Glutamatergic neuron (in vitro differentiated cells): ENCODE results near the gene RALGAPB. TPM values are rescaled to one million over a fixed set of nuclear protein-coding genes. Genes with fewer than 3 reads are reported as not detected.

ENCODE experiments used
- DNase-seq: peaks from one replicate; pipeline ENCODE4 v3.0.0; 2022
- H3K27ac Mint-ChIP-seq: one replicate; pipeline ENCODE4 v1.8.0; 2020; ENCODE audit warnings: mild to moderate bottlenecking, mixed read lengths, inconsistent platforms; ENCODE audit not compliant: unreplicated experiment
- H3K27me3 Mint-ChIP-seq: one replicate; pipeline ENCODE4 v1.8.0; 2020; ENCODE audit warnings: mild to moderate bottlenecking, moderate library complexity, mixed read lengths, inconsistent platforms; ENCODE audit not compliant: unreplicated experiment
- H3K36me3 Mint-ChIP-seq: one replicate; pipeline ENCODE4 v1.8.0; 2020; ENCODE audit warnings: mild to moderate bottlenecking, mixed read lengths, inconsistent platforms; ENCODE audit not compliant: unreplicated experiment
- H3K4me1 Mint-ChIP-seq: one replicate; pipeline ENCODE4 v1.8.0; 2020; ENCODE audit warnings: mild to moderate bottlenecking, low read depth, mixed read lengths, inconsistent platforms; ENCODE audit not compliant: unreplicated experiment
- H3K4me3 Mint-ChIP-seq: one replicate; pipeline ENCODE4 v1.8.0; 2020; ENCODE audit warnings: mild to moderate bottlenecking, mixed read lengths, inconsistent platforms; ENCODE audit not compliant: unreplicated experiment
- H3K9me3 Mint-ChIP-seq: one replicate; pipeline ENCODE4 v1.8.0; 2020; ENCODE audit warnings: mild to moderate bottlenecking, moderate library complexity, mixed read lengths, inconsistent platforms; ENCODE audit not compliant: unreplicated experiment
- total RNA-seq: library from RNA; stranded (reverse); fragmentation: NEBNext Ultra II Directional; extraction: Animal tissue kit (Norgen Biotek cat#: 25700); gene quantifications from one replicate; pipeline ENCODE4 v1.2.1, GENCODE V29; 2021; ENCODE audit not compliant: unreplicated experiment
- TF ChIP-seq, protein P1 (sequence below): fragments of 200-600 bp; sonication (generic); IDR thresholded peaks from one replicate; pipeline ENCODE4 v1.5.0; 2021; ENCODE audit not compliant: partially characterized antibody, unreplicated experiment

Gene RALGAPB
- total RNA-seq, 1 donor from 2014 or later: 54.6 TPM

DNA sequence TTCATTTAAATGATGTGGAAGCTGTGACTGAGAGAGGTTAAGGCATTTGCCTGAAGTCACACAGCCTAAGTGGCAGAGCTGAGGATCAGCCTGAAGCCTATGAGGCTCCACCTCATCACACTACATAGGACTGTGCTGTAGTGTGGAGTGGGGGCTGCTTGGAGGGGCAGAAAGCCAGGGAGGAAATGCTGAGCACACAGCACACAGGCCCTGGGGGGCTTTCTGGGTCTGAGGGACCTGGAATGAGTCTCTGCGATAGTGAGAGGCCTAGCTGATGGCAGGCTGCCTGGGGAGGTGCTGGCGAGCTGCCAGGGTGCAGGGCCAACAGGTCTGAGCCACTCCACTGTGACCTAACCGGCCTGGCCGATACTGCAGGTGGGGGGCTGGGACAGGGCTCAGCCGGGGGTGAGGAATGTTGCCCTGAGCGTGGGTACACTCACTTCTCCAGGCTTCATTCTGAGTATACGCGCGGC lies 126.8 kb downstream of the RALGAPB start:
- Mint-ChIP-seq H3K36me3 (peaks cover 10% of the 10 kb centered on the region), H3K4me3 (no peak overlapping the region), H3K4me1 (no peaks in the 10 kb centered on the region), H3K27me3 (peaks cover 15% of the 10 kb centered on the region), H3K9me3 (no peaks in the 10 kb centered on the region), H3K27ac (no peak overlapping the region)
- DNase-seq: no peak
- TF ChIP-seq, protein P1, sequence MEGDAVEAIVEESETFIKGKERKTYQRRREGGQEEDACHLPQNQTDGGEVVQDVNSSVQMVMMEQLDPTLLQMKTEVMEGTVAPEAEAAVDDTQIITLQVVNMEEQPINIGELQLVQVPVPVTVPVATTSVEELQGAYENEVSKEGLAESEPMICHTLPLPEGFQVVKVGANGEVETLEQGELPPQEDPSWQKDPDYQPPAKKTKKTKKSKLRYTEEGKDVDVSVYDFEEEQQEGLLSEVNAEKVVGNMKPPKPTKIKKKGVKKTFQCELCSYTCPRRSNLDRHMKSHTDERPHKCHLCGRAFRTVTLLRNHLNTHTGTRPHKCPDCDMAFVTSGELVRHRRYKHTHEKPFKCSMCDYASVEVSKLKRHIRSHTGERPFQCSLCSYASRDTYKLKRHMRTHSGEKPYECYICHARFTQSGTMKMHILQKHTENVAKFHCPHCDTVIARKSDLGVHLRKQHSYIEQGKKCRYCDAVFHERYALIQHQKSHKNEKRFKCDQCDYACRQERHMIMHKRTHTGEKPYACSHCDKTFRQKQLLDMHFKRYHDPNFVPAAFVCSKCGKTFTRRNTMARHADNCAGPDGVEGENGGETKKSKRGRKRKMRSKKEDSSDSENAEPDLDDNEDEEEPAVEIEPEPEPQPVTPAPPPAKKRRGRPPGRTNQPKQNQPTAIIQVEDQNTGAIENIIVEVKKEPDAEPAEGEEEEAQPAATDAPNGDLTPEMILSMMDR: no peak

DNA sequence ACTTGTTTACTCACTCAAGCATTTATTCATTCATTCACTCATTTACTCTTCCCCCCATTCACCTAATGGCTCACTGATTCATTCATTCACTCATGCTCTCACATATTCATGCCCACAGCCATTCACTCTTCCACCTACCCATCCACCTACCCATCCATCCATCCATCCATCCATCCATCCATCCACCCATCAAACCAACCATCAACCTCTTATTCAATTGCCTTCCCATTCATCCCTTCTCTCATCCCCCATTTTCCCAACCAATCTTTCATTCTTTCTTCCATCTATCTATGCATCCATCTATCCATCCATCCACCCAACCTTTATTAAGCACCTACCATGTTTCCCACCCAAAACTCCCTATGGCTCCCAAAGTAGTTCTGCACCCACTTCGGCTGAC lies 127.4 kb downstream of the RALGAPB start:
- Mint-ChIP-seq H3K27me3 (peaks cover 15% of the 10 kb centered on the region), H3K4me3 (no peak overlapping the region), H3K4me1 (no peaks in the 10 kb centered on the region), H3K36me3 (peaks cover 10% of the 10 kb centered on the region), H3K9me3 (no peaks in the 10 kb centered on the region), H3K27ac (no peak overlapping the region)
- TF ChIP-seq, protein P1: no peak
- no peak for DNase-seq

DNA sequence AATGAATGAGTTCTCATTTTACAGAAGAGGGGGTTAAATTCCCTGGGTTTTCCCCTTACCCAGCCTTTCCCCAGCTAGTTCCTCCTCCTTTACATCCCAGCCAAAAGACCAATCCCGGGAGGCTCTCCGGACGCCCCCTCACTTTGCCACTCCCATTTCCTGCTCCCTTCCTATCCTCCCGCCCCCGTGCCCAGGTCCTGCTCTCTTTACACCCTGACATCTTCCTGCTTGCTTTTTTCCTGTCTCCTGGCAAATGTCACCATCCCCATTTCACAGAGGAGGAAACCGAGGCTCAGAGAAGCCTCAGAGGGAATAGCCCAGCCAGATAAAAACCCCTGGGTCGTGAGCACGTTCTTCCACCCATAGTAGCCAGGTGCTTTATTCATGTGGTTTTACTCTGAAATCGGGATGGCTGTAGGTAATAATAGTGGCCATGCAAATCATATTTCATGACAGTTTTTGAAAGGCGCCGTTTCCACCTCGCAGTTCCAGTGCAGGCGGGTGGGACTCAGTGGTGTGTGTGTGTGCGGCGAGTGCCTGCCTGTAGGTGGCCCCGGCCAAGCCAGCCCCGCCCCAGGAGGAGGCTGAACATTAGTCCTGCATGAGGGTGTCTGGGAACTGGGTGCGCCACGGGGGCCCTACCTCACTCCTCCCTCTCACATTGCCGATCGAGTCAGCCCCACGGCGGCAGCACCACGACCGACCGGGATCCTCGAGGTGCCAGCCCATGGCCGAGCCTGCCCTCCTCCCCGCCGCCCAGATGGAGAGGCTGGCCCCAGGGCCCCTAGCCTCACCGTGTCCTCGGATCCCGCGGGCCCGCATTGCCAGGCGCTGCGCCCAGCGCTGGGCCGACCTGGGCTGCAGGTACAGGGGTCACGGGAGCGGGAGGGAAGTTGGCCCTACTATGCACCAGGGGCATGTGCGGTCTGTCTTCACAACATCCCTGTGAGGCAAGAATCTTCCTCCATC lies 128.9 kb downstream of the RALGAPB start, which contains the start of gene ARHGAP40:
TSS of gene ARHGAP40 (plus strand) at position 594 of the 969 bp plus-strand sequence.
- H3K4me3 Mint-ChIP-seq: no peak within 1 kb of the TSS
- peaks cover 15% of the 10 kb centered on the region for H3K27me3 Mint-ChIP-seq
- H3K27ac Mint-ChIP-seq: no peak within 1 kb of the TSS
- peak; percentile 32 for DNase-seq
- H3K36me3 Mint-ChIP-seq: peaks cover 10% of the 10 kb centered on the region
- H3K9me3 Mint-ChIP-seq: no peaks in the 10 kb centered on the region
- TF ChIP-seq, protein P1: no peak
- H3K4me1 Mint-ChIP-seq: no peaks in the 10 kb centered on the region

DNA sequence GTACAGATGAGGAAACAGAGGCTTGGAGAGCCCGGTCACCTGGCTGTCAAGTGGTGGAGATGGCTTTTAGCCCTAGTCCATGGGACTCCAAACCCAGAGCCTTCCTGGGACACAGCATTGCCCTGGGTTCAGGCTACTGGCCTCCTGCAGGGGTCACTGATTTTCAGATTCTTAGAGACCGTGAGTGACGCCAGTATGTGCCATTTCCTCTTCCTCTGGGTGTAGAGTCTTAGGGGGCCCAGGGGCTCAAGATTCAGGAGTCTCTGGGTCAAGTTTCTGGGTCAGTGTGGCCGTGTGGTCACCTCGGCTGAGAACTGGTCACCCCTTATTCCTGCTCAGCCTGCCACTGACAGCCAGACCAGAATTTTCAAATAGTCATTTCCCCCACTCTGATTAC lies 129.5 kb downstream of the RALGAPB start:
- H3K27me3 Mint-ChIP-seq: peaks cover 13% of the 10 kb centered on the region
- no peaks in the 10 kb centered on the region for H3K4me1 Mint-ChIP-seq
- no peaks in the 10 kb centered on the region for H3K9me3 Mint-ChIP-seq
- TF ChIP-seq, protein P1: no peak
- H3K27ac Mint-ChIP-seq: no peak overlapping the region
- peaks cover 8% of the 10 kb centered on the region for H3K36me3 Mint-ChIP-seq
- no peak overlapping the region for H3K4me3 Mint-ChIP-seq
- no peak for DNase-seq

DNA sequence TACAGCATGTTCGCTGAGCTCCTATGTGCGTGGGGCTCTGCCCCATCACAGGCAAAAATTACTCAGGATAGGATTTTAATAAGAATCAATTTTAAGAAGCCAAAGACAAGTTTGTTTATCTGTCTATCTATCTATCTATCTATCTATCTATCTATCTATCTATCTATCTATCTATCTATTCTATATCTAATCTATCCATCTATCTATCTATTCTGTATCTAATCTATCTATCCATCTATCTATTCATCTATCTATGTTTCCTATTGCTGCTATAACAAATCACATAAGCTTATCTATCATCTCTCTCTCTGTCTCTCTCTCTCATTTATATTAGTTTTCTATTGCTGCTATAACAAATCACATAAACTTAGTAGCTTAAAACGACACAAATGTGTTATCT lies 130.6 kb downstream of the RALGAPB start:
- TF ChIP-seq, protein P1: no peak
- Mint-ChIP-seq H3K4me1 (no peaks in the 10 kb centered on the region), H3K36me3 (no peaks in the 10 kb centered on the region), H3K27me3 (peaks cover 13% of the 10 kb centered on the region), H3K9me3 (no peaks in the 10 kb centered on the region), H3K27ac (no peak overlapping the region), H3K4me3 (no peak overlapping the region)
- no peak for DNase-seq
